HepG2 (cell line): Measurements from ENCODE around the gene ETV6.

Experiments used
- FOSL1 ChIP-seq: sonication (generic); formaldehyde crosslinking; IDR thresholded peaks from 2 replicates; pipeline ENCODE4 v1.9.0; 2021; ENCODE audit warnings: missing genetic modification reagents, borderline replicate concordance
- NBN ChIP-seq: fragments of 450-650 bp; conservative IDR thresholded peaks from 2 replicates; pipeline ENCODE4 v1.6.1; 2017
- RFX5 ChIP-seq: IDR thresholded peaks from 2 replicates; pipeline ENCODE4 v1.6.1; 2011; ENCODE audit warnings: low read depth, low read length, improper control_type of control experiment
- ZNF513 ChIP-seq: sonication (generic); formaldehyde crosslinking; conservative IDR thresholded peaks from 2 replicates; pipeline ENCODE4 v1.5.0; 2020; ENCODE audit warnings: missing genetic modification reagents

- TF ChIP-seq RFX5 (no peak), NBN (no peak), FOSL1 (CRISPR knock-in tag) (no peak), ZNF513 (CRISPR knock-in tag) (no peak)
Measured at GRCh38 chr12:11813438-11813813, 164.0 kb downstream of the ETV6 start.
